GM12878 (cell line): ENCODE data around the gene FBXO17. TPM values are rescaled to one million over a fixed set of nuclear protein-coding genes. Genes with fewer than 3 reads are reported as not detected.

Experiments
- ATAC-seq: fragments of 200-7000 bp; cut with Tn5 transposase; 3 replicates; pipeline ENCODE4 v1.9.1; 2020; ENCODE audit warnings: mild to moderate bottlenecking, moderate library complexity
- BruUV-seq: library from RNA; stranded (reverse); fragments of 400-500 nt; replicated peaks from 2 replicates; lab custom pipeline; 2021; lab: Mats Ljungman, UMichigan
- CTCF ChIA-PET: fragments of 300-600 bp; sonication (Branson Sonifier 250); formaldehyde crosslinking; extraction: SDS; loops from one replicate; lab custom pipeline; 2021; ENCODE audit warnings: inconsistent platforms; lab: Yijun Ruan, JAX
- POLR2A ChIA-PET: fragments of 350-600 bp; formaldehyde crosslinking; extraction: SDS; loops from one replicate; lab custom pipeline; 2021; ENCODE audit warnings: inconsistent platforms; lab: Charles Lee
- RAD21 ChIA-PET: fragments of 300-600 bp; sonication (Branson Sonifier 250); formaldehyde crosslinking; loops from one replicate; lab custom pipeline; 2023; ENCODE audit warnings: antibody characterized with exemption; ENCODE audit not compliant: unreplicated experiment; lab: Charles Lee
- SMC1A ChIA-PET: fragments of 300-600 bp; sonication (Branson Sonifier 250); formaldehyde crosslinking; loops from one replicate; lab custom pipeline; 2023; ENCODE audit not compliant: unreplicated experiment, uncharacterized antibody; lab: Charles Lee
- DNase-seq: peaks from one replicate; pipeline ENCODE4 v3.0.0-alpha.2; 2011; ENCODE audit warnings: low read depth, low spot score
- FAIRE-seq: peaks from 3 replicates; lab custom pipeline; 2011; peaks lifted over from hg19 to GRCh38; lab: Jason Lieb, UNC
- H2AFZ ChIP-seq: 2 replicates; pipeline ENCODE4 v1.6.0; 2011; ENCODE audit warnings: low read depth, low read length, control low read depth; ENCODE audit not compliant: control insufficient read depth
- H3K27ac ChIP-seq: 2 replicates; pipeline ENCODE4 v1.5.1; 2011; ENCODE audit warnings: control low read depth; ENCODE audit not compliant: control insufficient read depth, insufficient read depth
- H3K27me3 ChIP-seq, 2 experiments: replicated peaks in 1 of 2; 2 replicates each; pipeline versions ENCODE4 v1.6.0 to v1.6.1; 2011; ENCODE audit warnings: low read length in 1 of 2; ENCODE audit not compliant: control insufficient read depth in 2 of 2, insufficient read depth in 2 of 2
- H3K36me3 ChIP-seq, 2 experiments: 2 replicates each; pipeline ENCODE4 v1.5.1; 2011; ENCODE audit warnings: low read length in 1 of 2; ENCODE audit not compliant: control insufficient read depth in 2 of 2, insufficient read depth in 2 of 2
- H3K4me1 ChIP-seq: 2 replicates; pipeline ENCODE4 v1.6.1; 2011; ENCODE audit warnings: mild to moderate bottlenecking, low read length, moderate library complexity, mixed read lengths; ENCODE audit not compliant: control insufficient read depth, insufficient read depth
- H3K4me2 ChIP-seq: 2 replicates; pipeline ENCODE4 v1.6.0; 2011; ENCODE audit warnings: control low read depth; ENCODE audit not compliant: control insufficient read depth, insufficient read depth
- H3K4me3 ChIP-seq: fragments of 200-600 bp; sonication (generic); 2 replicates; pipeline ENCODE4 v1.5.1; 2016
- H3K79me2 ChIP-seq: 2 replicates; pipeline ENCODE4 v1.6.0; 2011; ENCODE audit warnings: low read length; ENCODE audit not compliant: control insufficient read depth, insufficient read depth
- H3K9ac ChIP-seq: 2 replicates; pipeline ENCODE4 v1.8.0; 2011; ENCODE audit warnings: low read length, control low read depth, mixed read lengths; ENCODE audit not compliant: control insufficient read depth, insufficient read depth
- H3K9me3 ChIP-seq: replicated peaks from 3 replicates; pipeline ENCODE4 v1.5.1; 2011; ENCODE audit warnings: mild to moderate bottlenecking, low read length; ENCODE audit not compliant: control insufficient read depth, insufficient read depth
- H4K20me1 ChIP-seq: 2 replicates; pipeline ENCODE4 v1.6.0; 2011; ENCODE audit not compliant: control insufficient read depth, insufficient read depth
- BCL3 ChIP-seq: IDR thresholded peaks from 2 replicates; pipeline ENCODE4 v1.6.1; 2011; ENCODE audit warnings: borderline replicate concordance, low read depth, mild to moderate bottlenecking, moderate library complexity, low read length; ENCODE audit not compliant: insufficient read depth, poor library complexity, severe bottlenecking
- BCLAF1 ChIP-seq: fragments of 450-650 bp; IDR thresholded peaks from 2 replicates; pipeline ENCODE4 v1.6.1; 2017; ENCODE audit warnings: antibody characterized with exemption, mild to moderate bottlenecking, moderate library complexity
- CBX3 ChIP-seq: fragments of 200-600 bp; sonication (generic); IDR thresholded peaks from 2 replicates; pipeline ENCODE4 v1.6.1; 2016; ENCODE audit warnings: low read depth, borderline replicate concordance
- HCFC1 ChIP-seq: fragments of 150-350 bp; IDR thresholded peaks from 2 replicates; pipeline ENCODE4 v1.6.1; 2014; ENCODE audit warnings: low read length
- IRF5 ChIP-seq: fragments of 450-650 bp; IDR thresholded peaks from 2 replicates; pipeline ENCODE4 v1.6.1; 2017; ENCODE audit warnings: borderline replicate concordance
- JUNB ChIP-seq: IDR thresholded peaks from 2 replicates; pipeline ENCODE4 v1.6.1; 2016; ENCODE audit warnings: antibody characterized with exemption, mild to moderate bottlenecking
- KAT2A ChIP-seq: conservative IDR thresholded peaks from 2 replicates; pipeline ENCODE4 v1.6.1; 2011; ENCODE audit warnings: low read depth, low read length; ENCODE audit not compliant: control insufficient read depth
- MYC ChIP-seq: IDR thresholded peaks from 2 replicates; pipeline ENCODE4 v1.6.1; 2011; ENCODE audit warnings: mild to moderate bottlenecking, low read length, moderate library complexity, inconsistent platforms; ENCODE audit not compliant: insufficient read depth, insufficient replicate concordance, insufficient read length, severe bottlenecking
- NR2F1 ChIP-seq: fragments of 450-650 bp; conservative IDR thresholded peaks from 2 replicates; pipeline ENCODE4 v1.6.1; 2017; ENCODE audit warnings: mild to moderate bottlenecking
- PKNOX1 ChIP-seq: fragments of 450-650 bp; IDR thresholded peaks from 2 replicates; pipeline ENCODE4 v1.6.1; 2016; ENCODE audit warnings: mild to moderate bottlenecking
- POLR2AphosphoS2 ChIP-seq: IDR thresholded peaks from 2 replicates; pipeline ENCODE4 v1.6.1; 2011; ENCODE audit warnings: low read depth, mild to moderate bottlenecking, low read length, improper control_type of control experiment, moderate library complexity
- RCOR1 ChIP-seq: conservative IDR thresholded peaks from 2 replicates; pipeline ENCODE4 v1.6.1; 2012; ENCODE audit warnings: low read depth, low read length, improper control_type of control experiment
- SP1 ChIP-seq: IDR thresholded peaks from one replicate; pipeline ENCODE4 v1.6.1; 2011; ENCODE audit warnings: low read depth, low read length
- SREBF1 ChIP-seq: IDR thresholded peaks from 2 replicates; pipeline ENCODE4 v1.6.1; 2012; ENCODE audit warnings: mild to moderate bottlenecking, low read length
- ZNF622 ChIP-seq: fragments of 450-650 bp; IDR thresholded peaks from 2 replicates; pipeline ENCODE4 v1.6.1; 2017; ENCODE audit warnings: mild to moderate bottlenecking, inconsistent platforms
- WGBS: methylation state at CpG from one replicate; pipeline ENCODE4 v1.1.6; 2016; ENCODE audit warnings: low lambda C conversion rate; ENCODE audit not compliant: insufficient replicate concordance, insufficient coverage; ENCODE audit errors: missing lambda C conversion rate; 5-methylcytosine and 5-hydroxymethylcytosine counted together
- in situ Hi-C: fragments of 300-500 bp; cut with MboI; formaldehyde crosslinking; loops from 9 replicates; pipeline ENCODE4 v1.14.3; 2018; ENCODE audit warnings: mixed read lengths
- intact Hi-C: fragments of 100-400 bp; cut with micrococcal nuclease; formaldehyde crosslinking; loops from one replicate; pipeline ENCODE4 v1.14.2; 2022; ENCODE audit not compliant: unreplicated experiment
- polyA plus RNA-seq, 11 experiments: library from polyadenylated mRNA; depleted of rRNA in 4 of 11; unstranded in 6 of 11; stranded (reverse) in 5 of 11; fragments of >200 nt; fragmentation: Nextera tagmentation in 4 of 11; fragmentation: Illumina TruSeq in 1 of 11; extraction: Ambion mirVana in 4 of 11; extraction: Trizol in 1 of 11; gene quantifications; 1 replicate in 1 of 11; 2 replicates in 10 of 11; pipeline versions ENCODE4 v1.2.1 to v1.2.3, GENCODE V29; 2011 to 2016; ENCODE audit warnings: inconsistent platforms in 2 of 11, missing spikeins in 2 of 11, low read depth in 1 of 11
- total RNA-seq, 4 experiments: library from RNA; depleted of rRNA in 3 of 4; stranded (reverse); fragments of >200 nt in 3 of 4; fragmentation: Illumina TruSeq in 1 of 4; extraction: Trizol in 1 of 4; gene quantifications; 2 replicates each; pipeline versions ENCODE4 v1.2.1 to v1.2.3, GENCODE V29; 2013 to 2021
- TF ChIP-seq, protein P1 (sequence below): fragments of 450-650 bp; conservative IDR thresholded peaks from 2 replicates; pipeline ENCODE4 v1.6.1; 2017; ENCODE audit warnings: mild to moderate bottlenecking, moderate library complexity

Gene FBXO17
- total and polyA plus RNA-seq, 10 of the 15 experiments (the other 5 are each of a cell fraction or from before 2014, with no cell fraction given): 2.2 to 11.1 (median 5.3) TPM

GRCh38 chr19:39009001-39009400 lies 33.5 kb upstream of the FBXO17 start:
- FAIRE-seq (no peak), DNase-seq (no peak), ATAC-seq (no peak)
- ChIA-PET CTCF (interaction anchor here (1.0 to 3.5 kb wide), 3 partner anchors 16 to 47 kb away, joined by 3 to 22 read pairs (median 5); no protein-coding TSS in a partner anchor), SMC1A (interaction anchor here (1.1 to 4.3 kb wide), 2 partner anchors 8 to 33 kb away, joined by 3 to 18 read pairs; no protein-coding TSS in a partner anchor), POLR2A (interaction anchor here (0.5 to 1.1 kb wide), 3 partner anchors 23 to 1764 kb away, joined by 3 to 5 read pairs (median 4); partner anchors contain the start of gene FBXO27), RAD21 (no interaction called here)
- no peaks in the 10 kb centered on the region for H3K36me3 ChIP-seq
- no peaks in the 10 kb centered on the region for H3K27me3 ChIP-seq
- peaks cover 27% of the 10 kb centered on the region for H3K4me1 ChIP-seq
- no TSS peak for BruUV-seq
- no peaks in the 10 kb centered on the region for H3K79me2 ChIP-seq
- no peak overlapping the region for H3K4me2 ChIP-seq
- no peak overlapping the region for H3K9ac ChIP-seq
- H3K4me3 ChIP-seq: no peak overlapping the region
- in situ Hi-C loops: no loop called here
- 40% methylated on average over 6 of the region's 6 CpGs for WGBS
- no peak overlapping the region for H3K27ac ChIP-seq
- no peak overlapping the region for H2AFZ ChIP-seq
- intact Hi-C loops: no loop called here
- H3K9me3 ChIP-seq: no peaks in the 10 kb centered on the region
- H4K20me1 ChIP-seq: no peaks in the 10 kb centered on the region
- TF ChIP-seq SREBF1 (no peak), CBX3 (no peak), PKNOX1 (no peak), IRF5 (no peak), RCOR1 (no peak), POLR2AphosphoS2 (no peak), SP1 (no peak), KAT2A (no peak), MYC (no peak), JUNB (no peak), HCFC1 (no peak), ZNF622 (no peak), NR2F1 (no peak), BCLAF1 (no peak), BCL3 (no peak)
- TF ChIP-seq, protein P1, sequence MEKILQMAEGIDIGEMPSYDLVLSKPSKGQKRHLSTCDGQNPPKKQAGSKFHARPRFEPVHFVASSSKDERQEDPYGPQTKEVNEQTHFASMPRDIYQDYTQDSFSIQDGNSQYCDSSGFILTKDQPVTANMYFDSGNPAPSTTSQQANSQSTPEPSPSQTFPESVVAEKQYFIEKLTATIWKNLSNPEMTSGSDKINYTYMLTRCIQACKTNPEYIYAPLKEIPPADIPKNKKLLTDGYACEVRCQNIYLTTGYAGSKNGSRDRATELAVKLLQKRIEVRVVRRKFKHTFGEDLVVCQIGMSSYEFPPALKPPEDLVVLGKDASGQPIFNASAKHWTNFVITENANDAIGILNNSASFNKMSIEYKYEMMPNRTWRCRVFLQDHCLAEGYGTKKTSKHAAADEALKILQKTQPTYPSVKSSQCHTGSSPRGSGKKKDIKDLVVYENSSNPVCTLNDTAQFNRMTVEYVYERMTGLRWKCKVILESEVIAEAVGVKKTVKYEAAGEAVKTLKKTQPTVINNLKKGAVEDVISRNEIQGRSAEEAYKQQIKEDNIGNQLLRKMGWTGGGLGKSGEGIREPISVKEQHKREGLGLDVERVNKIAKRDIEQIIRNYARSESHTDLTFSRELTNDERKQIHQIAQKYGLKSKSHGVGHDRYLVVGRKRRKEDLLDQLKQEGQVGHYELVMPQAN: no peak
